HCT116 (cell line): ENCODE results near the gene SPATA16. TPM values are rescaled to one million over a fixed set of nuclear protein-coding genes. Genes with fewer than 3 reads are reported as not detected.

Source experiments
- ATAC-seq: fragments of 200-7000 bp; cut with Tn5 transposase; 2 replicates; pipeline ENCODE4 v1.9.1; 2020; ENCODE audit warnings: mild to moderate bottlenecking, moderate library complexity
- BruUV-seq: library from RNA; stranded (reverse); fragments of 400-500 nt; replicated peaks from 2 replicates; lab custom pipeline; 2021; lab: Mats Ljungman, UMichigan
- CTCF ChIA-PET: fragments of 300-600 bp; sonication (Branson Sonifier 250); formaldehyde crosslinking; loops from one replicate; lab custom pipeline; 2021; ENCODE audit warnings: antibody characterized with exemption; lab: Charles Lee
- POLR2A ChIA-PET: fragments of 300-600, 350-600 bp; sonication (Branson Sonifier 250); formaldehyde crosslinking; loops from one replicate; lab custom pipeline; 2021; ENCODE audit warnings: antibody characterized with exemption; lab: Charles Lee
- RAD21 ChIA-PET, 2 experiments: fragments of 300-600 bp; sonication (Branson Sonifier 250); formaldehyde crosslinking; loops; one replicate each; lab custom pipeline; 2023; ENCODE audit warnings: low total read pairs in 2 of 2; ENCODE audit not compliant: uncharacterized antibody in 2 of 2, unreplicated experiment in 2 of 2, low non-redundant PET in 1 of 2; lab: Charles Lee
- DNase-seq: peaks from one replicate; pipeline ENCODE4 v3.0.0-alpha.2; 2010; ENCODE audit warnings: low read depth, low spot score
- H2AFZ ChIP-seq: fragments of 200-600 bp; shearing (Covaris generic), sonication (generic); 2 replicates; pipeline ENCODE4 v1.6.1; 2017; ENCODE audit warnings: low read depth, mixed run types, mixed read lengths, antibody characterized with exemption, low read length; ENCODE audit not compliant: poor library complexity, severe bottlenecking
- H3K27ac ChIP-seq: 2 replicates; pipeline ENCODE4 v1.5.1; 2012; ENCODE audit warnings: low read depth, low read length
- H3K27me3 ChIP-seq: fragments of 200-600 bp; sonication (generic); 2 replicates; pipeline ENCODE4 v1.6.1; 2016; ENCODE audit warnings: mixed run types, low read length, mixed read lengths; ENCODE audit not compliant: insufficient read depth
- H3K36me3 ChIP-seq, 2 experiments: fragments of 200-500 bp in 1 of 2; fragments of 200-600 bp in 1 of 2; sonication (Bioruptor generic) in 1 of 2; sonication (generic) in 1 of 2; 2 replicates each; pipeline versions ENCODE4 v1.5.1 to v1.6.1; 2014 to 2016; ENCODE audit warnings: low read length in 2 of 2, inconsistent platforms in 1 of 2, mixed read lengths in 1 of 2, mixed run types in 1 of 2; ENCODE audit not compliant: insufficient read depth in 2 of 2, control insufficient read depth in 1 of 2
- H3K4me1 ChIP-seq, 2 experiments: fragments of 200-600 bp in 1 of 2; sonication (generic) in 1 of 2; 2 replicates each; pipeline versions ENCODE4 v1.5.1 to v1.6.1; 2012 to 2017; ENCODE audit warnings: low read length in 2 of 2, inconsistent platforms in 1 of 2, mild to moderate bottlenecking in 1 of 2, mixed read lengths in 1 of 2, mixed run types in 1 of 2, moderate library complexity in 1 of 2; ENCODE audit not compliant: insufficient read depth in 2 of 2, control insufficient read depth in 1 of 2
- H3K4me2 ChIP-seq: fragments of 200-600 bp; sonication (generic); 2 replicates; pipeline ENCODE4 v1.6.1; 2017; ENCODE audit warnings: mixed run types, low read length, mixed read lengths
- H3K4me3 ChIP-seq, 2 experiments: fragments of 200-600 bp in 1 of 2; sonication (generic) in 1 of 2; replicated peaks in 1 of 2; 2 replicates each; pipeline ENCODE4 v1.5.1; 2011 to 2016; ENCODE audit warnings: low read length in 2 of 2, control low read depth in 1 of 2, low read depth in 1 of 2, mild to moderate bottlenecking in 1 of 2, mixed read lengths in 1 of 2, mixed run types in 1 of 2
- H3K79me2 ChIP-seq: fragments of 200-600 bp; sonication (generic); 2 replicates; pipeline ENCODE4 v1.6.1; 2017; ENCODE audit warnings: mild to moderate bottlenecking, mixed run types, low read length, moderate library complexity, mixed read lengths; ENCODE audit not compliant: insufficient read depth
- H3K9ac ChIP-seq: fragments of 200-600 bp; sonication (generic); 2 replicates; pipeline ENCODE4 v1.6.1; 2016; ENCODE audit warnings: low read length, mixed read lengths
- H3K9me2 ChIP-seq: fragments of 200-600 bp; sonication (generic), shearing (Covaris generic); 2 replicates; pipeline ENCODE4 v1.6.1; 2017; ENCODE audit warnings: mixed run types, mild to moderate bottlenecking, moderate library complexity; ENCODE audit not compliant: insufficient read depth
- H3K9me3 ChIP-seq, 2 experiments: fragments of 200-500 bp in 1 of 2; fragments of 200-600 bp in 1 of 2; sonication (Bioruptor generic) in 1 of 2; sonication (generic) in 1 of 2; 2 replicates each; pipeline ENCODE4 v1.6.1; 2014 to 2017; ENCODE audit warnings: low read length in 2 of 2, mixed read lengths in 2 of 2, inconsistent platforms in 1 of 2, low read depth in 1 of 2, mild to moderate bottlenecking in 1 of 2, mixed run types in 1 of 2, moderate library complexity in 1 of 2; ENCODE audit not compliant: control insufficient read depth in 1 of 2, insufficient read depth in 1 of 2
- H4K20me1 ChIP-seq: fragments of 200-600 bp; sonication (generic), shearing (Covaris generic); 2 replicates; pipeline ENCODE4 v1.6.1; 2017; ENCODE audit warnings: mixed run types, mild to moderate bottlenecking, moderate library complexity; ENCODE audit not compliant: insufficient read depth
- ATF3 ChIP-seq: IDR thresholded peaks from 2 replicates; pipeline ENCODE4 v1.6.1; 2012
- CTCF ChIP-seq, 3 experiments: fragments of 200-600 bp in 1 of 3; sonication (generic) in 1 of 3; IDR thresholded peaks in 2 of 3; conservative IDR thresholded peaks in 1 of 3; 2 replicates each; pipeline ENCODE4 v1.5.1; 2012 to 2017; ENCODE audit warnings: low read depth in 2 of 3, low read length in 2 of 3, antibody characterized with exemption in 1 of 3, borderline replicate concordance in 1 of 3, control low read depth in 1 of 3, mild to moderate bottlenecking in 1 of 3, mixed read lengths in 1 of 3, mixed run types in 1 of 3, moderate library complexity in 1 of 3; ENCODE audit not compliant: insufficient read depth in 1 of 3
- EGR1 ChIP-seq: IDR thresholded peaks from 2 replicates; pipeline ENCODE4 v1.6.1; 2012; ENCODE audit warnings: low read depth
- EZH2 ChIP-seq: fragments of 200-600 bp; sonication (generic); IDR thresholded peaks from 2 replicates; pipeline ENCODE4 v1.6.1; 2017; ENCODE audit warnings: antibody characterized with exemption, mixed run types
- JUND ChIP-seq: IDR thresholded peaks from 2 replicates; pipeline ENCODE4 v1.6.1; 2012
- POLR2AphosphoS5 ChIP-seq: IDR thresholded peaks from 2 replicates; pipeline ENCODE4 v1.6.1; 2011; ENCODE audit warnings: mild to moderate bottlenecking, low read depth, low read length, moderate library complexity
- RAD21 ChIP-seq: IDR thresholded peaks from 2 replicates; pipeline ENCODE4 v1.6.1; 2012; ENCODE audit warnings: low read depth, mild to moderate bottlenecking
- SRF ChIP-seq: IDR thresholded peaks from 2 replicates; pipeline ENCODE4 v1.6.1; 2012; ENCODE audit warnings: low read depth
- TCF7L2 ChIP-seq: IDR thresholded peaks from 2 replicates; pipeline ENCODE4 v1.7.0; 2011; ENCODE audit warnings: borderline replicate concordance, inconsistent platforms; ENCODE audit not compliant: insufficient read depth, insufficient read length; ENCODE audit errors: extremely low read depth
- intact Hi-C: fragments of 100-400 bp; cut with micrococcal nuclease; formaldehyde crosslinking; loops from 2 replicates; pipeline ENCODE4 v1.10.0; 2022
- total RNA-seq: library from RNA; stranded (reverse); gene quantifications from one replicate; pipeline ENCODE4 v1.2.1, GENCODE V29; 2021; ENCODE audit not compliant: unreplicated experiment

Gene SPATA16
- total RNA-seq, 1 experiment from 2014 or later: not detected

GRCh38 chr3:173109143-173109542, 31.9 kb downstream of the SPATA16 start:
- RAD21 ChIA-PET: no interaction called here
- no peak overlapping the region for H3K9ac ChIP-seq
- ATAC-seq: no peak
- no peaks in the 10 kb centered on the region for H3K4me1 ChIP-seq
- POLR2A ChIA-PET: no interaction called here
- no peaks in the 10 kb centered on the region for H3K79me2 ChIP-seq
- H3K9me3 ChIP-seq: no peaks in the 10 kb centered on the region
- no peak overlapping the region for H3K4me2 ChIP-seq
- no TSS peak for BruUV-seq
- intact Hi-C loops: no loop called here
- H3K4me3 ChIP-seq: no peak overlapping the region
- CTCF ChIA-PET: no interaction called here
- no peaks in the 10 kb centered on the region for H3K9me2 ChIP-seq
- no peak overlapping the region for H3K27ac ChIP-seq
- no peak for DNase-seq
- H3K36me3 ChIP-seq: no peaks in the 10 kb centered on the region
- H2AFZ ChIP-seq: no peak overlapping the region
- no peaks in the 10 kb centered on the region for H4K20me1 ChIP-seq
- H3K27me3 ChIP-seq: no peaks in the 10 kb centered on the region
- TF ChIP-seq SRF (no peak), TCF7L2 (no peak), POLR2AphosphoS5 (no peak), ATF3 (no peak), EZH2 (no peak), RAD21 (no peak)

- no peaks in the 10 kb centered on the region for H3K36me3 ChIP-seq
- ChIA-PET POLR2A (no interaction called here), RAD21 (no interaction called here), CTCF (no interaction called here)
- H3K9me2 ChIP-seq: no peaks in the 10 kb centered on the region
- H3K4me2 ChIP-seq: no peak overlapping the region
- no peaks in the 10 kb centered on the region for H3K79me2 ChIP-seq
- ATAC-seq: no peak
- no peak overlapping the region for H3K9ac ChIP-seq
- no peak for DNase-seq
- BruUV-seq: no TSS peak
- no peak overlapping the region for H3K27ac ChIP-seq
- TF ChIP-seq POLR2AphosphoS5 (no peak), CTCF (IDR thresholded peaks at IDR 0.05 in 2 of 3, conservative IDR thresholded peaks at IDR 0.05 in 1 of 3; ENCODE audit: borderline replicate concordance in 1 of 3, insufficient read depth in 1 of 3, low read depth in 2 of 3, low read length in 2 of 3) (no peak), EGR1 (no peak), JUND (no peak)
- H2AFZ ChIP-seq: no peak overlapping the region
- H3K4me1 ChIP-seq: no peaks in the 10 kb centered on the region
- intact Hi-C loops: no loop called here
- no peak overlapping the region for H3K4me3 ChIP-seq
- no peaks in the 10 kb centered on the region for H3K27me3 ChIP-seq
- no peaks in the 10 kb centered on the region for H3K9me3 ChIP-seq
- no peaks in the 10 kb centered on the region for H4K20me1 ChIP-seq
Measured at GRCh38 chr3:173103469-173103868, 37.6 kb downstream of the SPATA16 start.
